Thymus (tissue), 14 donors: ENCODE data around the gene CRACR2B. TPM values are rescaled to one million over a fixed set of nuclear protein-coding genes. Genes with fewer than 3 reads are reported as not detected.

Experiments
- DNase-seq, 9 donors: peaks; one replicate each; pipeline ENCODE4 v3.0.0-alpha.2; 2013; ENCODE audit warnings: low spot score in 9 of 9, low read depth in 6 of 9, missing footprints in 1 of 9
- H3K27ac ChIP-seq, 2 donors: one replicate each; pipeline ENCODE4 v1.5.1; 2013; ENCODE audit warnings: control low read depth in 1 of 2, low read depth in 1 of 2, low read length in 1 of 2, mild to moderate bottlenecking in 1 of 2, moderate library complexity in 1 of 2
- H3K27me3 ChIP-seq, 2 donors: one replicate each; pipeline ENCODE4 v1.5.1; 2013; ENCODE audit warnings: low read length in 1 of 2; ENCODE audit not compliant: control insufficient read depth in 2 of 2, insufficient read depth in 1 of 2
- H3K36me3 ChIP-seq, 2 donors: one replicate each; pipeline ENCODE4 v1.5.1; 2013; ENCODE audit warnings: low read length in 1 of 2, mild to moderate bottlenecking in 1 of 2, moderate library complexity in 1 of 2; ENCODE audit not compliant: control insufficient read depth in 2 of 2, insufficient read depth in 2 of 2
- H3K4me1 ChIP-seq, 2 donors: one replicate each; pipeline ENCODE4 v1.5.1; 2013; ENCODE audit warnings: low read length in 2 of 2; ENCODE audit not compliant: control insufficient read depth in 2 of 2, insufficient read depth in 2 of 2
- H3K4me3 ChIP-seq, 2 donors: one replicate each; pipeline ENCODE4 v1.5.1; 2013; ENCODE audit warnings: low read length in 2 of 2, control low read depth in 1 of 2, mild to moderate bottlenecking in 1 of 2
- H3K9me3 ChIP-seq, 2 donors: one replicate each; pipeline ENCODE4 v1.5.1; 2013; ENCODE audit warnings: low read length in 1 of 2, mild to moderate bottlenecking in 1 of 2; ENCODE audit not compliant: control insufficient read depth in 2 of 2, insufficient read depth in 1 of 2
- WGBS: extraction: QIAGEN DNeasy Blood & Tissue Kit; methylation state at CpG from one replicate; pipeline ENCODE4 v1.1.7; 2013; 5-methylcytosine and 5-hydroxymethylcytosine counted together
- long read RNA-seq, 10 donors: transcript quantifications; one replicate each; lab custom pipeline, GENCODE V29; 2026
- polyA plus RNA-seq: library from polyadenylated mRNA; stranded (reverse); fragments of 200-250 nt; gene quantifications from one replicate; pipeline ENCODE4 v1.2.3, GENCODE V29; 2013
- total RNA-seq: library from RNA; stranded (reverse); fragments of 120-200 nt; gene quantifications from one replicate; pipeline ENCODE4 v1.2.4, GENCODE V29; 2013
- donor health status: healthy.

CRACR2B gene
- 0.57 TPM for total RNA-seq
- 6.2 TPM for polyA plus RNA-seq
- long read RNA-seq, donor 1: 0 reads
- long read RNA-seq, donor 2: 0 reads
- long read RNA-seq, donor 3: 0 reads
- long read RNA-seq, donor 4: 0 reads
- long read RNA-seq, donor 5, partial matches to known transcripts: 0 of 1 reads
- long read RNA-seq, donor 5, other reads (novel, unspliced or antisense): 0 of 1 reads
- long read RNA-seq, donor 6: 0 reads
- long read RNA-seq, donor 7: 0 reads
- long read RNA-seq, donor 8: 0 reads
- long read RNA-seq, donor 9: 0 reads
- long read RNA-seq, donor 10: 0 reads

DNA sequence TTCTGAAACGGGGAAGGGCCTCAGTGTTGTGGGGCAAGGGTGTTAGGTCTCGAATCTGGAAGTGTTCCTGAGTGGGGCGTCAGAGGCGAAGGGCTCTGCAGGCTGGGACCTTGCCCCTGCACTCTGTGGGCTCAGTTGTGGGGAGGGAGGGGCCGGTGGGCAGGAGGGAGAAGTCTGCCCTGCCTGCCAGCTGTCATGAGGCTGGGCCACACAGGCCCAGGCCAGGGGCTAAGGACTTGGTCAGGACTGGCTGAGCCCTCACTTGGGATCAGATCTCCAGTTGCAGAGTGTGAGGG lies at the start of gene CRACR2B:
Gene CRACR2B (plus strand): TSS at position 23 of the 296 bp plus-strand sequence. CDS start 689 bp downstream, outside the sequence.
- H3K27me3 ChIP-seq: peaks cover 67 to 77% of the 10 kb centered on the region in 2 donors
- 60% methylated on average over 5 of the region's 5 CpGs for WGBS

DNA sequence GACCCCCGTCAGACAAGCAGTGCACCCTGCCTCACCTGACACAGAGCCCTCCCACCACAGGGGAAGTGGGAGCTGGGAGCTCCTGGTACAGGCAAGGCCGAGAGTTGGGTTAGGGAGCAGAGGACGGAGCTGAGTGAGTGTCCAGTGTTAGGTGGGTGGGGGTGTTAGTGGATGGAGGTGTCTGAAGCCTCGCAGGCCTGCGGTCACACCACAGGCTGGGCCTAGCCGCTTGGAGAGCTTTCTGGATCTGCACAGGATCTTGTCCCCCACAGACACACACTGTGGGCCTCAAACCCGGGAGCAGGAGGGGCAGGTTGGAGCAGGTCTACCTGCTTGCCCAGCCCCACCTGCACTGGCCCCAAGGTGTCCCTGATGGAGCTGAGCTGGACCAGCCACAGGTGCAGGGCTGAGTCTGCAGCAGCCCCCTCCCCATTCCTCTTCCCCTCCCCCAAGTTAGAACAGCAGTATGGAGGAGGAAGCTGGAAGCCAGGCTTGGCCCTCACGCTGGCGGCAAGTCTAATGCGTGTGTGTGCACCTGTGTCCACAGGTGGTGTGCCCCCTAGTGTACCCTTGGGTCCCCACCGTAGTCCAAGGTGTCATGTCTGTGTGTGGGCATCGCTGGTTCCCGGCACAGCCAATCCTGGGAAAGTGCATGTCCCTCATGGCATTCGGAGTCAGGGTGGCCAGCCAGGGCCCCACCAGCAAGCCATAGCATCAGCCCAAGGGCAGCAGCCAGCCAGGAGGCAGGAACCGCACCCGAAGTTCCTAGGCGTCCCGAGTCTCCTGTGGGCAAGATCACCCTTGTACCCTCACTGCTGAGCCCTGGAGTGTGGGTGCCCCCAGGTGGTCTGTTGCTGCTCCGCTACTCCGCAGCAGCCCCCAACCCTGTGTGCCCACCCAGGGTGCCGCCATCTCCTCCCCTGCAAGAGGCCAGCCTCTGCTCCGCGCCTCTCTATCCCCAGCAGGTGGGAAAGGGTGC lies 48.5 kb upstream of the CRACR2B start:
- H3K4me1 ChIP-seq: peaks cover 11 to 23% of the 10 kb centered on the region in 2 donors
- 97% methylated on average over 23 of the region's 23 CpGs for WGBS
- no peak for DNase-seq

More for the DNA sequence above, at the start of gene CRACR2B:
- peaks cover 11 to 77% of the 10 kb centered on the region in 2 donors for H3K4me1 ChIP-seq
- peak within 1 kb of the TSS in 1 of 2 donors; percentile 44 for H3K4me3 ChIP-seq
- DNase-seq: no peak
- peaks cover 14 to 23% of the 10 kb centered on the region in 2 donors for H3K36me3 ChIP-seq
- H3K27ac ChIP-seq: no peak within 1 kb of the TSS
- peaks cover 6 to 35% of the 10 kb centered on the region in 2 donors for H3K9me3 ChIP-seq

DNA sequence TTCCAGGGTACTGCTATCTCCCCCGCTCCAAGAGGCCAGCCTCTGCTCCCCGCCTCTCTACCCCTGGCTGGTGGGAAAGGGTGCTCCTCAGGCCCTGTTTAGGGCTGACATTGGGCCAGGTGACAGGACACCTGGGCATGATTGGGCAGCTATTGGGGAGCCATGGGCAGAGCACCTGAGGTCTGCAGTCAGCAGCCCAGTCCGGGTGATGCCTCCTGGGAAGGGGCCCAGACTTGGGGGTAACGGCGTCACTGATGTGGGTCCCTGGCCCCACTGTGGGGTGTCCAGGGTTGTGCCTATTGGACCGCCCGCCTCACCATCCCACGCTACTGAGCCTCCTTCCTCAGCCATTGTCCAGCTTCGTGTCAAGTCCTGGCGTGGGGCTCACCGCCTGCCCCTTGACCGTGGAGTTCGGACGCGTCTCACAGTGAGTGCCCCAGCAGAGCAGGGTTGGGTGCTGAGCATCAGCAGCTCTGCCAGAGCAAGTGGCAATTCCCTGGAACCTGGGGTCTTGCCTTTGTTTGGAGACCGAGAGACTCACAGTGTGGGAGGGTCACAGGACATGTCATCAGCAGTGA lies 47.7 kb upstream of the CRACR2B start:
- Histone ChIP-seq H3K27me3 (peaks cover 0 to 3% of the 10 kb centered on the region in 2 donors), H3K36me3 (peaks cover 0 to 4% of the 10 kb centered on the region in 2 donors), H3K4me1 (peaks cover 11 to 23% of the 10 kb centered on the region in 2 donors), H3K9me3 (no peaks in the 10 kb centered on the region), H3K4me3 (no peak overlapping the region), H3K27ac (no peak overlapping the region)
- DNase-seq: no peak
- 97% methylated on average over 16 of the region's 16 CpGs for WGBS

More for the DNA sequence above, 48.5 kb upstream of the CRACR2B start:
- peaks cover under 1 to 5% of the 10 kb centered on the region in 2 donors for H3K36me3 ChIP-seq
- H3K9me3 ChIP-seq: no peaks in the 10 kb centered on the region
- peaks cover 0 to 3% of the 10 kb centered on the region in 2 donors for H3K27me3 ChIP-seq
- H3K4me3 ChIP-seq: no peak overlapping the region
- H3K27ac ChIP-seq: no peak overlapping the region

DNA sequence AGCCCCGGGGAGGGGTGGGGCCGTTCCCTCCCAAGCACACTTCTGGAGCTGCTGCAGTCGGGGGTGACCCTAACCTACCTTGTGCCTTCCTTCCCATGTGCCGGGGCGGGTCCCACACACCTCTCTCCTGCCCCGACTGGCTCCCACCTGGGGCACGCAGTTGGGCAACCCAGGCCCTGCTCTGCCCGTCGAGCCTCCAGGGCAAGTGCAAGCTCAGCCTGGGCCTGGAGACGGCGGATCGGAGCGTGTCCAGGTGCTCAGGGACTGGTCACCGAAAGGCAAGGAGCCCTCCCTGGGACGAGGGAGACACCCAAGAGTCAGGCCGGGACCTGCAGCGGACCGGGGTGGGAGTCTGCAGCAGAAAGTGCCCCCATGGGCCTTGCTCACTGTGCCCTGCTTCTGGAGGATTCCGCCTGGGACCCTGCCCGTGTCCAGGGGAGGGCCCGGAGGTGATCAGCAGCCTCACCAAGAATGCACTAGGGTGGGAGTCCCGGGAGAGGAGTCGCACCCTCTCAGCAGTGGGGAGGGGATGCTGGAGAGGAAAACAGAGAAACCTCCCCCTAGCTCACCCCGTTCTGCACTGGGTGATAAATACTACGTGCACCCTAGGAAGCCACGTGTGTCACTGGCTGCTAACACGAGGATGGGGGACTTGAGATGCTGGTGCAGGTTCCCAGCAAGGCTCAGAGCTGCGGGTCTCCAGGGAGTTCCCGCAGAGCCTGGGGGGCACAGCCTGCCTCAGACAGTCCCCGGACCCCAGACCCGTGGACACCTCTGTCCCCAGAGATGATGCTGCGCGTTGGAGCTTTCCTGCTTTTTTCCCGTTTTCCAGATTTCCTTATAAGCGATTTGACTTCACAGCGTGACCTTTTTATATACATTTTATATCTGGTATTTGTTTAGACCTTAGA lies 45.2 kb upstream of the CRACR2B start:
- Histone ChIP-seq H3K36me3 (peaks cover 0 to 4% of the 10 kb centered on the region in 2 donors), H3K4me1 (peaks cover 5 to 16% of the 10 kb centered on the region in 2 donors), H3K27me3 (peaks cover 0 to 4% of the 10 kb centered on the region in 2 donors), H3K9me3 (no peaks in the 10 kb centered on the region), H3K27ac (no peak overlapping the region), H3K4me3 (no peak overlapping the region)
- no peak for DNase-seq
- WGBS: 92% methylated on average over 36 of the region's 36 CpGs

DNA sequence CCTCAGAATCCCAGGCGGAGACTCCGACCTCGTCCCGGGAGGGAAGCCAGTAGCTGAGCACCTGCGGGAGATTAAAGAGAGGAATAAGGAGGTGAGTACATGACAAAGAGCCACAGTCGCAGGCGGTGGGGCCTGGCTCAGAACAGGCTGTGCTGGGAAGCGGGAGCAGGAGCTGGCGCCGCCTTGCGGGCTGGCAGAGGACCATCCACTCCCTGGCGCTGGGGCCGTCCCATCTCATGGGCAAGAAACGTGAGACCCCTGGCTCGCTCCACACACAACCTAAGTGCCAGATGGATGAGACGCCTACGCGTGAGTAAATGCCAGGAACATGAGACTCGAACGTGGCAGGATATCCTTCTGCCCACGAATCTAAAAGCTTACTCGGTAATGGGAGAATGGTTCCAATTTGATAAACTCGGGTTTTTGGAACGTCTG lies 44.1 kb upstream of the CRACR2B start:
- H3K9me3 ChIP-seq: no peaks in the 10 kb centered on the region
- DNase-seq: peak in 2 of 9 donors; percentile 56 to 64
- H3K4me1 ChIP-seq: peaks cover 0 to 8% of the 10 kb centered on the region in 2 donors
- H3K27me3 ChIP-seq: peaks cover 0 to 15% of the 10 kb centered on the region in 2 donors
- H3K4me3 ChIP-seq: no peak overlapping the region
- H3K36me3 ChIP-seq: peaks cover 0 to 4% of the 10 kb centered on the region in 2 donors
- no peak overlapping the region for H3K27ac ChIP-seq
- 62% methylated on average over 24 of the region's 24 CpGs for WGBS

DNA sequence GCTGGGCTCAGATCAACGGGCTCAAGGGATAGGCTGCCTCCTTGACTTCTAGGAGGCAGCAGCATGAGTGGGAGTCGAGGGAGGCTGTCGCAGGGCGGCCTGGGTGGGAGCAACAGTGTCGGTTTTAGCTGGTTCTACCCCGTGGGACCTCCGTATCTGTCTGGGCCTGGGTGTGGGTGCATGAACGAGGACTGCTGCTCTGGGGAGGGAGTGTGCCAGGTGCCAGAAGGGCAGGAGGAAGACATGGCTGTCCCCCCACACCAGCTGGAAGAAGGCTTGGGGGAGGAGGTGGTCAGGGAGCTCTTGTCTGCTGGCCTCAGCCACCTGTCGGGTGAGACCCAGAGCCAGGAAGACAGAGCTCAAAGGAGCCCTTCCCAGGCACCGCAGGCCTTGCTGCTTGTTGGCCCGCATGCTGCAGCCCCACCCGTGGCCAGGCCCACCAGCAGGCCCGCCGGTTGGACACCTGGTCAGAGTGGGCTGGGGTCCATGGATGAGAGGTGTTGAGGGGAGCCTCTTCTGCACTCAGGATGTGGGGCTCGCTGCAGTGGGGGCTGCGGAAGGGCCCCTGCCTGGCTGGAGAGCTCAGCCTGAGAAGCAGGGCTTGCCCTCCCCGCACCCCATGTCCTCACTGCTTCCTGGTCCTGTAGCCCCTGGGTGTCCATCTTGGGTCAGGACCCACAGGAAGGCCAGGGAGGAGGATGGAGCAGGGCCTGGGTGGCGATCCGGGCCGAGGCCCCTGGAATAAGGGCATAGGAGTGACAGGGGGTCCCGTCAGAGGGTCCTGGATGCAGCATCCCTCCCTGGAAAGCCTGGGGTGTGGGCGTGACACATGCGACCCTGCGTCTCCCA lies 41.3 kb upstream of the CRACR2B start:
- H3K4me3 ChIP-seq: no peak overlapping the region
- H3K4me1 ChIP-seq: peaks cover 3 to 4% of the 10 kb centered on the region in 2 donors
- H3K36me3 ChIP-seq: peaks cover 4 to 6% of the 10 kb centered on the region in 2 donors
- no peak for DNase-seq
- no peak overlapping the region for H3K27ac ChIP-seq
- H3K27me3 ChIP-seq: peaks cover 10 to 40% of the 10 kb centered on the region in 2 donors
- no peaks in the 10 kb centered on the region for H3K9me3 ChIP-seq
- 91% methylated on average over 24 of the region's 24 CpGs for WGBS

DNA sequence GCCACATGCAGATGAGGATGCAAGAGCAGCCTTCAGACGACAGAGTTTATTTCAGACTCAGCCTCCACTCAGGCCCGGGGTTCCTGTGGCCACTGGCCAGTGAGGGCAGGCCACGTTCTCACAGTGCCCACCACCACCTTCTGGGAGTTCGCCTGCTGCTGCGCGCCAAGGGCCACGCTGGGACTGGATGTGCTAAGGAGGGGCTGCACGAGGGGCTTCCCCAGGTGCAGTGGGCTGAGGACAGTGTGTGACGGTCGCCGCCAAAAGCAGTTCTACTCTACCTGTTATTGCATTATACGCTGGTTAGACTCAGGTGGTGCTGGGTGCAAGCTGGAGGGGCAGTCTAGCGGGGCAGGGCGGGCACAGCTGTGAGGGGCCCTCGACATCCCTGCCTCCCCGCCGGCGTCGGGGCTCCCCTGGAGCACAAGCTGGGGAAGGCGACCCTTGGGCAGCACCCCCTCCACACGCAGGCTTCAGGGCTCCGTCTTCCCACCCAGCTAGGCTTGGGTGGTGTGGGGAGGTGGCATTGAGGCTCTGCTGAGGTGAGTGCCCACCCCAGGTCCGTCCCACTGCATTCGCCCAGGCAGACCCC lies 40.5 kb upstream of the CRACR2B start:
- no peak for DNase-seq
- Histone ChIP-seq H3K9me3 (no peaks in the 10 kb centered on the region), H3K27me3 (peaks cover 10 to 40% of the 10 kb centered on the region in 2 donors), H3K4me3 (no peak overlapping the region), H3K4me1 (peaks cover 3 to 4% of the 10 kb centered on the region in 2 donors), H3K36me3 (peaks cover 11 to 13% of the 10 kb centered on the region in 2 donors), H3K27ac (no peak overlapping the region)
- 95% methylated on average over 24 of the region's 24 CpGs for WGBS
